GM19025 (cell line): Measurements from ENCODE around the gene AQP6.
"Not testable (repeated sequence)": the region's sequence is repeated elsewhere in the genome, so short reads cannot be mapped to it uniquely, and the experiment has no call there.

Experiments used
- ATAC-seq: cut with Tn5 transposase; IDR thresholded peaks from one replicate; pipeline ENCODE4 v1.9.1; 2021; ENCODE audit warnings: mild to moderate bottlenecking, low read depth, moderate library complexity; ENCODE audit not compliant: unreplicated experiment

Gene AQP6

DNA sequence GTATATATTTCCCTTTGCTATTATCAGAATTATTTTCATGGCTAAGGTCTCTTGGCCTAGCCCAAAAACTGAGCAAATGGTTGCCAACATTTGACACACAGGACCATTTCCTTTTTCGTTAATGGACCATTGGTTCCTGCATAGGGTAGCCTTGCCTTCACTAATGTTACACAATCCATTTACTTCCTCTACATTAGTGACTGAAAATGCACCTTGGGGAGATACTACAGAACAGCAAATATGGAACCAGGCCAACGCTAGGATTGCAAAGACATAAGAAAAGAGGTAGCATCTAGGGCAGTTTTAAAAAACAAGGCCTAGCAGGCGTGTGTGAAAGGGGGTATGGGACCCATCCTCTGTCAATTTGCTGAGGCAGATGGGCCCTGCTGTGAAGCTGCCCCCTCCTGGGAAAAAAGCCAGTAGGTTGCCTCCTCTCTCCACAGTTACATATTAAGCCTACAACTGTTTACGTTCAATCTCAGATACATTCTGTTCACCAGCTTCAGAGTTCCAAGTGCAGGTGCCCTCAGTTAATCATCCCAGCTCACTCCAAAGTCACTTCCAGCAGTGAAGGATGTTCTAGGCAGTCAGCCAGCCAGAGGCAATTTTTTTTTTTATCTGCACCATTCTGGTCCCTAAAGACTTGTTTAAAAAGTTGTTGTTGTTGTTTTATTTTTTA, 15.0 kb downstream of the AQP6 start:
- ATAC-seq = no peak

DNA sequence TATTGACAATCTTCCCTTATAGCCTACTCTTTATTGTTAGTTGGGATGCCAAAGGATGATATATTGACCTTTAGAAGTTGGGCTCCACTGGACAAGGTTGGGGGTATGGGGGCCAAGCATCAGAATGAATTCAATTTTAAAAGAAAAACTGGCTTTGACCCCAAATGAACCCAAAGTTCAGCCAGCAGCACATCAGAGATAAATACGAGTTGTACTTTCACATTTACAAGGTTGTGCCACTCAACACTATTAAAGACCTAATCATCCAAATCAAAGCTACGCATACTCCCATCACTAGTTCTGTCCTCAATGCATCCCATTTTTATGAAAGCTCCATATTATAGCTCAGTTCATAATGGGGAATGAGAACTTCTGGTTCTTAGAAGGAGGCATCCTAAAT, 16.7 kb downstream of the AQP6 start:
- ATAC-seq = not testable (repeated sequence)

DNA sequence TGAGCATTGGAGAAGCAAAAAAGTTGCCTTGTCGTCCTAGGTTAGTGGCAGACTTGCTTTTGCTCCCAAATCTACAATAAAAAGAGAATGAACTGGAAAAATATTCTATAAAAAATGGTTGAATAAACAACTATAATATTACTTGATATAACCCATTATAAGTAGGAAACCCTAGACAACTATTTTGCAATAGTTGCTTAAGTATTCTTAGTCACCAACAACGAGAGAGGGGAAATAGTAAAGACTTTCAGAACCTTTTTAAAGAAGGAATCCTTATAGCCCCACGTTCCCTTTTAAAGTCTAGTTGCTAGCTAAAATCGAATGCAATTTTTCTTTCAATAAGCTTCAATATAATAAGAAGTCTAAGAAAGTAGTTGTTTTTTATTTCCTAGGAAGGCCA, 17.5 kb downstream of the AQP6 start:
- no peak for ATAC-seq

DNA sequence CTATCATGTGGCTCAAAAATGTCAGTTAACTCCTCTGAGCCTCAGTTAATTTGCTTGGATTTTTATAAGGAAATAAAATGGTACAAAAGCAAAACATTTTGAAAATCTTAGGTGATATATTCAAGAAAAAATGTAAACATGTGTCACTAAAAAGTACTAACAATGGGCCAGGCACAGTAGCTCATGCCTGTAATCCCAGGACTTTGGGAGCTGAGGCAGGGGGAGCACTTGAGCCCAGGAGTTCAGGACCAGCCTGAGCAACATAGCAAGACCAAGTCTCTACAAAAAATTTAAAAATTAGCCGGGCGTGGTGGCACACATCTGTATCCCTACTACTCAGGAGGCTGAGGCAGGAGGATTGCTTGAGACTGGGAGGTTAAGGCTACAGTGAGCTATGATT, 25.7 kb downstream of the AQP6 start:
- no peak for ATAC-seq

DNA sequence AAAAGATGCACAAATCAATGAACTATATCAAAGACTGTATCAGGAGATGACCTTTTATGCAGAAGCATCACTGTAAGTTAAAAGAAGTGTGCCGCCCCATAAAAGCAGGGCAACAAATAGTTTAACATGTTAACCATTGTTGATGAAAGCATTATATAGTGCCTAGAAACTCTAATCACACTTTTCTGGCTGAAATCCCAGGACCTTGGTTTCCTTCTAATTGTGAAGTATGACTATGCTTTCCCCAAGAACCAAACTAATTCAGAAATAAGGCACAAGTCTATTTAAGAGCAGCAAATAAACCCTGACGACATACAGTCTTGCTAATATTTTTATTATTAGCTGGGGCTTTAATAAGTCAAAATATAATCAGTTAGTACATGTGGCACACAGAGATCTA, 30.8 kb downstream of the AQP6 start:
- ATAC-seq = no peak

DNA sequence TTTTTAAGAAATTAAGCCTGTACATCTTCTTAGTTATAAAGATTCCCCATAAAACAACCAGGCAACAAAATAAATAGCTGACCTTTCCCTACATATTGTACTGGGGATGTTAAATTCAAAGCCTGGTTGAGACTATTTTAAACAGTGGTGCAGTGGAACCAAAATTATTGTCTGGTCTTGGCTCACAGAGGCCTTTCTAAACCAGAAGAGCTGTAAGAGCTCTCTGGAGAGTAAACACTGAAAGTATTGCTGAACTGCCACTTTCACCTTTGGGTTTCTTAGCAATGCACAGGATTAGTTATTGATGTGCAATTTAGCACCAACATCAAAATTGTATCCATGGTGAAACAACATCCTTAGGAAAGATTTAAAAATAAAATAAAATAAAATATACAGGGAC, 31.9 kb downstream of the AQP6 start:
- no peak for ATAC-seq

DNA sequence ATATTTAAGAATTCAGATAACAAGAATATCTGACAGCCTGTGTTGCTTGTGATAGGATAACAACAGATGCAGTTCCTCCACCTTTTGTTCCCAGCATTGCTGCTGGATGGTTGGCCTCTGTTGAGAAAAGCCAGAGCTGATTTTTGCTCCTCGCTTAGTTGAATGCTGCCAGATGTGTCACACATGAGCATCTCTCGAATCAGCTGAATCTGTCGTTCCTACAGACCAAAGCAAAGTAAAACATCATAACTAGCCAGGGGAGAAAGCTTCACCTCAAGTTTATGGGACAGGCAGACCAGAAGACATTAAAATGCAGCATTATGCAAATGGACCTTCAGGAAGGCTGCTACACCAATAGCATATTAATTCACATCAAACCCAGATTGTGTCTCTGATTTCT, 32.4 kb downstream of the AQP6 start:
- no peak for ATAC-seq

DNA sequence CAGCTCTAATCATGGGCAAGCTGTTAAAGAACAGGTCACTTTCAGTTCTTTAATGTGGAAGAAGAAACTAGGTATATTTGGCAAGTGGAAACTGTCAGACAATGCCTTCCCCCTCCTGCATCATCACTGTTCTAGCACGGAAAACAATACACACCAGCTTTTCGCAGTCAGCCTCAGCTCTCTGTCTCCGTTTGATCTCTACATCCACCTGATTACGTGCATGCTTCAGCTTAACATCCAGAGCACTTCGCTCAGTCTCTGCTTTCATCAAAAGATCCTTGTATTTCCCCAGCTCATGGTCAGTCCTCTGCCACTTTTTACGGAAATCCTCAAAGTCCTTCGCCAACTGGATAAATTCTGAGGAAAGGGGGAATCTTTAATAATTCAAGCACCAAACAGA, 33.5 kb downstream of the AQP6 start:
- ATAC-seq = no peak

DNA sequence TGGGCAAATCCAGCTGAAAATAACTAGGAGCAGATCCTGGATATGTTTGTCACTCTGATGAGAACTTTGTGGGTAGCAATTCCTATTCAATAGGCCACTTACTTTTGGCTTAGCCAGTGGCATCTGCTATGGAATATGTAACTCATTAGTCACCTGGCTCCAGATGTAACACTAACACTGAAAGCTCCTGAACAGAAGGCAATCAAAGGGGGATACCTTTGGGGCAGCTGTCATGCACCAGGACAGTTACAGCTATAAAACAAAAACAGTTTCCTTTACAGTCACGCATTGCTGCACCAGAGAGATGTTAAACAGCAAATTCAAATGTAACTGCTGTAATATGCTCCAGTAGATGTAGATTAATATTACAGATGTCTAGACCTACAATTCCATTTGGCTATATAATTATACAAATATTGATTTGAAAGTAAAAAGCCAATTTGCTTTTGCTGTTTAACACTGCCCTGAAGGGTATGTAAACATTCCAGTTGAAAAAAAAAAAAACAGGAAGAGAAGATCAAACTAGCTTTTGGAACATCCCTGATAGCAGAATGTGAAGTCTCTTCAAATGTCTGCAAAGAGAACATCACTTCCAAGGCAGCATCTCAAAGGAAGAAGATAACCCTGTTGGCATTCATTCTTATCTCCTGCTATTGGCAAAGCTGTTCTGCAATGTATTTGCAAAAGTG, 34.2 kb downstream of the AQP6 start:
- no peak for ATAC-seq

DNA sequence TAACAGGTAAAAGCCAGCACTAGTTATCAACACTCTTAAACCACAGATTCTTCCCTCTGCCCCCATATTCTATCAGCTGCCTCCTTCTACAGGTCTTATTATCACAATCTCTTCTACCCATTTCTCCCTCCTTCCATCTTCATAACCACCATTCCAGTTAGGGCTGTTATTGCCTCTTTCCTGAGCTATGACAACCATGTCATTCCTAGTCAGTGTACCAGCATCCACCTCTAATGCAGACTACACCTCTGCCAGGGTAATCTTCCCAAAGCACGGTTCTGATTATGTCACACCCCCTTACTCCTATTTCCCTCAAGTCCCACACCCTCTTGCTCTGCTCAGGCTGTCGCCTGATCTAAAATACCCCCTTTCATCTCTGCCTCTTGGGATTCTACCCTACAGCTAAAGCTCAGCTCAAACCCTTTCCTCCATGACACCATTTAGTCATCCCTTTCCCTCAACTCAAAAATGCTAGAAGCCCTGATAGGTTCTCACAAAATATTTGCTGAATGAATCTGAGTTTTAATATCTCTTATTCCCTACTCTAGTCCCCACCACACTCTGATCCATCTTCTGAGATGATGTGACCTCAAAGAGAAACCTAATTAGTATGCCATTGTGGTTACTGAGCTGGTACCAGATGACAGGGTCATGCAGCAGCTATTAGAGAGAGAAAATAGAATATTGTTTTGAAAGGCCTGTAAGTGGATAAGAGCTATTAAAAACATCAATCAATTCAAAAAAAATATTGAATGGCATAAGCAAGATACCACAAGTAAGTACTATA, 40.8 kb downstream of the AQP6 start:
- ATAC-seq = no peak

DNA sequence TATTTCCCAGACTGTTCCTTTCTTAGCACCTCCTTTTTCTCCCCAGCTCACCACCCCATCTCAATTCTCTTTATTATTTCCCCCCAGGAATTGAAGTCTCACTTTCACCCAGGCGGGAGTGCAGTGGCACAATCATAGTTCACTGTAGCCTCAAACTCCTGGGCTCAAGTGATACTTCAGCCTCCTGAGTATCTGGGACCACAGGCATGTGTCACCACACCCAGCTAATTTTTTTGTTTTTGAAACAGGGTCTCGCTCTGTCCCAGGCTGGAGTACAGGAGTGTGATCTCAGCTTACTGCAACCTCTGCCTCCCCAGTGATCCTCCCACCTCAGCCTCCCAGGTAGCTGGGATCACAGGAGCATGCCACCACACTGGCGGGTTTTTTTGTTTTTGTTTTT, 41.6 kb downstream of the AQP6 start:
- no peak for ATAC-seq

DNA sequence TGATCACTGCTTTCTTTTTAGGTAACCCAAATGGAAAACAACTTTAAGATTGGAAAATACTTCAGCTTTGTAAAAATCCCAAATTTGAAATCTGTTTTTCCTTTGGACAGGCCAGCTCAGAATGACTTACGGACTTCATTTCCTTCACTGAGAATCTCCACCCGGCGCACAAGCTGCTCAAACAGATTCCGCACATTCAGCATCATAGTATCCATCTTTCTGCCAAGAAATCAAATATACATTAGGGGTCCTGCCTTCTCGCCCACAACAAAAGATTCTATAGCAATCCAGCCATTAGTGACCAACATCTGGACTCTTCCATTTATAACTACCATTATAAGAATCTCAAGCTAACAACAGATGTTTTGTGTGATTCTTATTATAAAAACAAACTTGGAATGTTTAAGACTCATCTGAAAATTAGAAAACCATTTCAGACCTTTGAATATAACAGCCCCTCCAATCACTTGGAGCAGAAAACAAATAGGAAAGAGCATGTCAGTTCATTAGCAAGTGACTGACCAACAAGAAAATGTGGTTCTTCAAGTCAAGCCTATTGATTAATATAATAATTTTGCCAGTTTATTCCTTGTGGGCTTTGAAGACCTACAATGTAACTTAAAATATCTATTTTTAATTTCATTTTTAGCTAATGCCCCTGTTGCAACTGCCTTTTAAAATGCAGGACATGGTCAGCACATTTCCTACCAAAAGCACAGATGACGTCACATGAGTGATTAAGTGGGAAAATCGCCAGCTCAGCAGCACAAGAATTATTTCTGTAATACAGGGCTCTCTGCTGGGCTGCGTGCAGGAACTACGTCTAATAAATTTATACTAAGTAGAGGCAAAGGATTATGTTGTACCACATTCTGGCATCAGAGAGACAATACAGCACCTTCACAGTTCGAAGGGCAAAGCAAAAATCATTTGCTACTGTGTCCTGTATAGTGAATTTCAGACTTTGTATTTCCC, 44.0 kb downstream of the AQP6 start:
- no peak for ATAC-seq

DNA sequence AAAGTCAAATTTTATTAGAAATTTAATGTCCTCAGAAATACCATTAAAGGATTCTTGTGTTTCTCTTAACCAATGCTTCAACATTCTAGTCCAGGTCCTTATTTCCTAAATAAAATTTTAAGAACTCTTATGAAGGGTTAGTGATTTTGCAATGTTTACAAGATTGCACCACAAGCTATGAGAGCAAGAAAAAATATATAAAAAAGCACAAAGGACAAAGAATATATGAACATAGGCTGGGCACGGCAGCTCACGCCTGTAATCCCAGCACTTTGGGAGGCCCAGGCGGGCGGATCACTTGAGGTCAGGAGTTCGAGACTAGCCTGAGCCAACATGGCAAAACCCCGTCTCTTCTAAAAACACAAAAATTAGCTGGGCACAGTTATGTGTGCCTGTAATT, 44.9 kb downstream of the AQP6 start:
- ATAC-seq = no peak

DNA sequence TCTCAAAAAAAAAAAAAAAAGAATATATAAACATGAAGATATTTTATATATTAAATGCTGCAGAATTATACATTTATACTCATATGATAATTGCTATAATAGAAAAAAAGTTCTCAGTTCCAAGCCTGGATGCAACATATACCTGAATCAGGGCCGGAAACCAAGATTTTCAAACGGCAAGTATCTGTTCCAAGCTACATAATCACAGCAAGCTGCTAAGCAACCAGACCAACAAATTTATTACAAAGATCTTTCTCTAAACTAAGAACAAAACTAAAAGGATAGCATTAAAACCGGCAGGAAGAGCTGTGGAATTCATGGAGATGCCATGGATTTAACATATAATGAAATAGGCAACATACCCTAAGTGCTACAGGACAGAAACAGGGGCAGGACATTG, 45.4 kb downstream of the AQP6 start:
- no peak for ATAC-seq

DNA sequence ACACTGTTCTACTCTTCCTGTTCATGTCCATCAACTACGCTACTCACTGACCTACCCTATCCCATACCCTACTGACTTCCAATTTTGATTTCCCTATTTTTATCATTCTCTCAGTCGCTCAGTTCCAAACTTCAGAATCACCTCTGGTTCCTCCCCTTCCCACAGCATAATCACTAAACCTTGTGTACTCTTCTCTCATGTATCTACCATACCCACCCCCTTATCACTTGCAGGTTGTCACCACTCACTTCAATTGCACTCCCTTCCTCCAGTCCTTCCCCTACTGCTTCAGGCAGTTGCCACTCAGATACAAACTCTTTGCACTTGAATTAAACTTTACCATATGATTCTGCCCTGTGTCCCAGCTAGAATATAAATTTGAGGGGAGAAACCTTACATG, 46.2 kb downstream of the AQP6 start:
- ATAC-seq = no peak

DNA sequence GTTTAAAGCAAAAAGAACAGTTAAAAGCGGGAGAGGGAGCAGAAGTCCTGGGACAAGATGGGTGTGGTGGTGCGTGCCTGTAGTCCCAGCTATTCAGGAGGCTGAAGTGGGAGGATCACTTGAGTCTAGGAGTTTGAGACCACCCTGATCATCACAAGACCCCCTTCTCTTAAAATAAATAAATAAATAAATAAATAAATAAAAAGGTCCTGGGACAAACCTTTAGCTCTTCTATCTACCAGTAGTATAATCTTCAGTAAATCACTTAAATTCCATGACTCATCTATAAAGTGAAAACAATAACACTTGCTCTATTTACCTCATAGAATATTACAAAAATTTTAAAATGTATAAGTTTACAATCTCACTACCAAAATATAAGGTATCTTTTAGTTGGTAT, 46.8 kb downstream of the AQP6 start:
- no peak for ATAC-seq

DNA sequence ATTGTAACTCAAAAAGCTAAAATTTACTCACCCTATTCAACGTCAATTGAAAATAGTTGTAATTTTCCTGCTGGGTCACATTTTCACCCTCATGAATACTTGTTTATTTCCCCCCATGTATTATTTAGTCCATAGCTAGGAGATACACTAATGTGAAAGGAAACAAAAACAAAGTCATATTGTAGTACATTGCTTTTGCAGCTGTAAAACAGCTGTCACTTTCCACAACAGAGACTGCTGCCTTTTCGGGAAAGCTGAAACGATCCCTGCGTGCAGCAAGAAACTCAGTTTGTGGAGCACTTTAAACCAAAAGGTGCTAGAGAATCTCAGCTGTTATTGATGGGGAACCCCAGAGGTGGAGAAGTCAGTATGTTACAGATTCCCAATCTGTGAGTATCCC, 48.3 kb downstream of the AQP6 start:
- ATAC-seq = no peak

DNA sequence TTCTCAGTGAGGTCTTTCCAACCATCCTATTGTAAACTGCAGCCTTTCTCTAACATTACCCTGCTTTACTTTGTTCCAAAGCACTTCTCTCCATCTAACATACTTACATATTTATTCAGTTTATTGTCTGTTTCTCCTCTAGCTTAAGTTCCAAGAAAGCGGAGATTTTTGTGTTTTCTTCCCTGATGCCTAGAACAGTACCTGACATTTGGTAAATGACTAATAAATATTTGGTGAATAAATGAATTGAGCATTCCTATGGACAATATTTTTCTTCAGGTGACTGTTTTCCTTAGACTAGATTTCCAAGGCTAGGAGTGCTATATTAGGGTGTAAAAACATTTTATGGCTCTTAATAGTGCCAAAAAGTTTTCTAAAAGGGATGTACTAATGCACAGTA, 50.2 kb downstream of the AQP6 start:
- ATAC-seq = no peak

DNA sequence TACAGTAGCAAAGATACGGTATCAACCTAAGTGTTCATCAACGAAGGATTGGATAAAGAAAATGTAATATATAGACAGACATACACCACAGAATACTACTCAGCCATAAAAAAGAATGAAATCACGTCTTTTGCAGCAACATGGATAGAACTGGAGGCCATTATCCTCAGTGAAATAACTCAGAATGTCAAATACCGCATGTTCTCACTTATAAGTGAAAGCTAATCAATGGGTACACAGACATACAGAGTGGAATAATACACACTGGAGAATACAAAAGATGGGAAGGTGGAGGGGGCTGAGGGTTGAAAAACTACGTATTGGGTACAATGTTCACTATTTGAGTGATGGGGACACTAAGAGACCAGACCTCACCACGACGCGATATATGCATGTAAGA, 51.5 kb downstream of the AQP6 start:
- ATAC-seq = no peak

DNA sequence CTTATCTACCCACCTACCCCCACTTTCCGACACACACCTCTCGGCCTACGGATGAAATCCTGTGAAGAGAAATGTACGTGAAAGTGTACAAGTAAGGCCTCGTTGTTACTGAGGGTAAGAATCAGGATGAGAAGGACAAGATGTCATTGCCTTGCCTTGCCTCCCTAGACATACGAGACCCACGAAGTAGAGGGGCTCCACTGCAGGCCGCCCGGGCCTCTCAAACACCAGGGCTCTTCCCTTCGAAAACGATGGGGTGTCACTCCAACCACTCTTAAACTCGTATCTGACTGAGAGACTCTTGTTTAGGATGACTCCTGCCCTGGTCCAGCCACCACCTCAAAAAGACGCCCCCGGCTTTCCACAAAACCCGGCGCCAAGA, 52.0 kb downstream of the AQP6 start:
- ATAC-seq = no peak
